ENCODE results near the gene EXT2. TPM values are rescaled to one million over a fixed set of nuclear protein-coding genes. Genes with fewer than 3 reads are reported as not detected.

EXT2 gene
- total RNA-seq: 44.0 TPM

DNA sequence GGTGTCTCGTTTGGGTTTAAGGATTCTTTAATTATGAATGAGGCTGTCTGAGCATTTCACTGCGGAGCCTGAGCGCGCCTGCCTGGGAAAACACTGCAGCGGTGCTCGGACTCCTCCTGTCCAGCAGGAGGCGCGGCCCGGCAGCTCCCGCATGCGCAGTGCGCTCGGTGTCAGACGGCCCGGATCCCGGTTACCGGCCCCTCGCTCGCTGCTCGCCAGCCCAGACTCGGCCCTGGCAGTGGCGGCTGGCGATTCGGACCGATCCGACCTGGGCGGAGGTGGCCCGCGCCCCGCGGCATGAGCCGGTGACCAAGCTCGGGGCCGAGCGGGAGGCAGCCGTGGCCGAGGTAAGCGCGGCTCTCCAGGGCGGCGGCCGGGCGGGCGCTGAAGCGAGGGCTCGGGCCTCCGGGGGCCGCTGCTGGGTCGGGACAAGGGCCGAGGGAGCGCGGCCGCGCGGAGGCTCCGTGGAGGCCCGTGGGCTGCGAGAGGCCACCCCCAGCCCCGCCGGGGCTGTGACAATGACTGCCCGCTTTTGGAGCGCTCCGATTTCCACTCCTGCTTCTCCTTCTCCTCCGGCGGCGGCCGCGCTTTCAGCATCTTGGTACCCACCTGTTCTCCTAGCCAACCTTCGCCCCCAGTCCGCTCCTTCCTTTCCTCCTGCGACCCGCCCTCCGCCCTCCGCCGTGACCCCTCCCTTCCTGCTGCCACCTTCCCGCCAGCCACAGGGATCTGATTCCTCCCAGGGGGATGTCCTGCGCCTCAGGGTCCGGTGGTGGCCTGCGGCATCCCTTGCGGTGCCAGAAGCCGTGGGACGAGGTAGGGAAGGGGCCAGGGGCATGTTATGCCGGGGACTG is at the start of gene EXT2:
Gene EXT2 (plus strand): TSS at position 173 of the 854 bp plus-strand sequence. CDS start 12,035 bp downstream, outside the sequence.
- H3K4me1 ChIP-seq (ENCODE audit: insufficient read depth, low read length): peaks cover 15% of the 10 kb centered on the region
- H3K4me3 ChIP-seq (ENCODE audit: low read length): peak within 1 kb of the TSS; percentile 68
- no peaks in the 10 kb centered on the region for H3K9me3 ChIP-seq (ENCODE audit: low read depth, low read length)
- no peaks in the 10 kb centered on the region for H3K27me3 ChIP-seq (ENCODE audit: insufficient read depth, low read length)

DNA sequence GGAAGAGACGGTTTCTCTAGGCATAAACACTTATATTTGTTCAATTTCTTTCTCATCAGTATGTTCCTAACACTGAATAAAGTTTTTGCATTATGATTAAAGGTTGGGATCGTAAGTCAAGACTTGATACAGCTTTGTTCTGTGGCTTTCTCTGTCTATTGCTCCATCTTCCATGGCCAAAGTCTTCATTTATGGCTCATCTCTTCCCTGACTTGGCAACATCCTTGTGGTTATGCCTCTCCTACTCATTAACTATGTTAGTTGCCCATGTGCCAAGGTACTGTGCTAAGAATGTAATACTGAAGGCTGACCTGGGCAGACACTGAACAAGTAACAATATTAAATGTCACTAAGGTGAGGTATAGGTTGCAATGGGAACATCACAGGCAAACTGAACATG is 49.3 kb upstream of the EXT2 start:
- Histone ChIP-seq H3K4me3 (ENCODE audit: low read length) (no peak overlapping the region), H3K9me3 (ENCODE audit: low read depth, low read length) (no peaks in the 10 kb centered on the region), H3K27me3 (ENCODE audit: insufficient read depth, low read length) (no peaks in the 10 kb centered on the region), H3K4me1 (ENCODE audit: insufficient read depth, low read length) (no peaks in the 10 kb centered on the region)

- Histone ChIP-seq H3K9me3 (ENCODE audit: low read depth, low read length) (no peaks in the 10 kb centered on the region), H3K4me1 (ENCODE audit: insufficient read depth, low read length) (no peaks in the 10 kb centered on the region), H3K4me3 (ENCODE audit: low read length) (no peak overlapping the region), H3K27me3 (ENCODE audit: insufficient read depth, low read length) (no peaks in the 10 kb centered on the region)
Observed at GRCh38 chr11:44047298-44047697, 48.2 kb upstream of the EXT2 start.

DNA sequence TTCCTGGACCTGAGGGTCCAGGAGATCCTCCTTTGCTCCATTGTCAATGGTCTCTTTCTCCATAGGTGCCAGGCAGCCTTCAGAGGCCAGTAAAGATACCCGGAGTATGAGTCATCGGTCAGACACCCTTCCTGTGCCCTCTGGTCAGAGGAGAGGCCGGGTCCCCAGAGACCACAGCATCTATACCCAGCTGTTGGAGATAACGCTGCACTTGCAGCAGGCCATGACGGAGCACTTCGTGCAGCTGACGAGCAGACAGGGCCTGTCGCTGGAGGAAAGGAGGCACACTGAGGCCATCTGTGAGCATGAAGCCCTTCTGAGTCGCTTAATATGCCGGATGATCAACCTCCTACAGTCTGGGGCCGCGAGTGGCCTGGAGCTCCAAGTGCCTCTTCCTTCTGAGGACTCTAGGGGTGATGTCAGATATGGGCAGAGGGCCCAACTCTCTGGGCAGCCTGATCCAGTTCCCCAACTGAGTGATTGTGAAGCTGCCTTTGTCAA is 47.5 kb upstream of the EXT2 start, which contains the start of gene ACCSL:
Gene ACCSL (plus strand): TSS at position 51 of the 501 bp plus-strand sequence. CDS start 56 bp downstream, at position 107.
- no peak within 1 kb of the TSS for H3K4me3 ChIP-seq (ENCODE audit: low read length)
- no peaks in the 10 kb centered on the region for H3K27me3 ChIP-seq (ENCODE audit: insufficient read depth, low read length)
- H3K4me1 ChIP-seq (ENCODE audit: insufficient read depth, low read length): no peaks in the 10 kb centered on the region
- no peaks in the 10 kb centered on the region for H3K9me3 ChIP-seq (ENCODE audit: low read depth, low read length)

DNA sequence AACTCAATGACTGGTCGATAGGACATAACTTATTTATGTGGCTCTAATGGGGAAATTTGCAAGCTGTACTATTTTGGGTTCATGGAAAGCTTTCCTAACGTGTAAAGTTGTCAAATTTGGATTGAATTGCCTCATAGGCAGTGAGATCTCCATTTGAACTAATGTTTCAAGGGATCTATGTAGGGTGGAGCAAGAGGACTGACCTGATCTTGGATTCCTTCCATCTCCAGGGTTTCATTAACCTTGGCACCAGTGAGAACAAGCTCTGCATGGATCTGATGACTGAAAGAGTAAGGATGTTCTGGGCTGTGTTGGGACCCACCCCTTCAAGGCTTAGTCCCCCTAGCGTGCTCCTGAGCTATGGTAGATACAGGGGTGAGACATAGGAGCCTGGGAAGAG is 45.6 kb upstream of the EXT2 start:
- Histone ChIP-seq H3K27me3 (ENCODE audit: insufficient read depth, low read length) (no peaks in the 10 kb centered on the region), H3K4me3 (ENCODE audit: low read length) (no peak overlapping the region), H3K9me3 (ENCODE audit: low read depth, low read length) (no peaks in the 10 kb centered on the region), H3K4me1 (ENCODE audit: insufficient read depth, low read length) (no peaks in the 10 kb centered on the region)

DNA sequence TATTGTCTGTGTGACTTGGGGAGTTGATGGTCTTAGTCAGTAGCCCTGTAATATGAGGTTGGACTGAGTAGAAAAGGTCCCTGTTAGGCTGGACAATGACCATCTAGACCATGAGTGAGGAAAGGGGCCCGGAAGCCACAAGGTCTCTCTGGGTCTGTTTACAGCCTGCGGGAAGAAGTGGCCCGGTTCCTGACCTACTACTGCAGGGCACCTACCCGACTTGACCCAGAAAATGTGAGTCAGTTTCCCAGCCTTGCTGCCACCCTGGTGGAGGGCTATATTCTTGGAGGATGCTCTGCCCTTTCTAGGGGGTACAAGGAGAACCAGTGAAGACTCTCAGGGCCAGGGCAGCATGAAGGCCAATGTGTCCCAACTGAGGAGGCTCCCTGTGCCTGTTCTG is 44.3 kb upstream of the EXT2 start:
- H3K4me3 ChIP-seq (ENCODE audit: low read length): no peak overlapping the region
- no peaks in the 10 kb centered on the region for H3K9me3 ChIP-seq (ENCODE audit: low read depth, low read length)
- no peaks in the 10 kb centered on the region for H3K27me3 ChIP-seq (ENCODE audit: insufficient read depth, low read length)
- H3K4me1 ChIP-seq (ENCODE audit: insufficient read depth, low read length): no peaks in the 10 kb centered on the region

- no peaks in the 10 kb centered on the region for H3K4me1 ChIP-seq (ENCODE audit: insufficient read depth, low read length)
- H3K27me3 ChIP-seq (ENCODE audit: insufficient read depth, low read length): no peaks in the 10 kb centered on the region
- no peak overlapping the region for H3K4me3 ChIP-seq (ENCODE audit: low read length)
- H3K9me3 ChIP-seq (ENCODE audit: low read depth, low read length): no peaks in the 10 kb centered on the region
Observed at GRCh38 chr11:44057340-44057739, 38.1 kb upstream of the EXT2 start.

DNA sequence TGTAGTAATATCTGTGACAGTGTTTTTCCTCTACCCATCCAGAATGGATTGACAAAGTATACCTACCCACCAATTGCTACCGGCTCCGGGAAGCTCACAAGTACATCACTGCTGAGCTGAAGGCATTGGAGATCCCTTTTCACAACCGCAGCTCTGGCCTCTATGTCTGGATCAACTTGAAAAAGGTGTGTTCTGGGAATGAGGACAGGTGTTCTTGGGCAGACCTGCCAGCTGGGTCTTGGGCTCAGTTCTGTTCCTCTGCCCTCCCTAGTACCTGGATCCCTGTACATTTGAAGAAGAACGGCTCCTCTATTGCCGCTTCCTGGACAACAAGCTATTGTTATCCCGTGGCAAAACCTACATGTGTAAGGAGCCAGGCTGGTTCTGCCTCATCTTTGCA is 37.2 kb upstream of the EXT2 start:
- Histone ChIP-seq H3K4me3 (ENCODE audit: low read length) (no peak overlapping the region), H3K9me3 (ENCODE audit: low read depth, low read length) (no peaks in the 10 kb centered on the region), H3K4me1 (ENCODE audit: insufficient read depth, low read length) (no peaks in the 10 kb centered on the region), H3K27me3 (ENCODE audit: insufficient read depth, low read length) (no peaks in the 10 kb centered on the region)

GRCh38 chr11:44065161-44065661 is 30.3 kb upstream of the EXT2 start:
- Histone ChIP-seq H3K4me1 (ENCODE audit: insufficient read depth, low read length) (peaks cover 14% of the 10 kb centered on the region), H3K4me3 (ENCODE audit: low read length) (no peak overlapping the region), H3K27me3 (ENCODE audit: insufficient read depth, low read length) (no peaks in the 10 kb centered on the region), H3K9me3 (ENCODE audit: low read depth, low read length) (no peaks in the 10 kb centered on the region)

DNA sequence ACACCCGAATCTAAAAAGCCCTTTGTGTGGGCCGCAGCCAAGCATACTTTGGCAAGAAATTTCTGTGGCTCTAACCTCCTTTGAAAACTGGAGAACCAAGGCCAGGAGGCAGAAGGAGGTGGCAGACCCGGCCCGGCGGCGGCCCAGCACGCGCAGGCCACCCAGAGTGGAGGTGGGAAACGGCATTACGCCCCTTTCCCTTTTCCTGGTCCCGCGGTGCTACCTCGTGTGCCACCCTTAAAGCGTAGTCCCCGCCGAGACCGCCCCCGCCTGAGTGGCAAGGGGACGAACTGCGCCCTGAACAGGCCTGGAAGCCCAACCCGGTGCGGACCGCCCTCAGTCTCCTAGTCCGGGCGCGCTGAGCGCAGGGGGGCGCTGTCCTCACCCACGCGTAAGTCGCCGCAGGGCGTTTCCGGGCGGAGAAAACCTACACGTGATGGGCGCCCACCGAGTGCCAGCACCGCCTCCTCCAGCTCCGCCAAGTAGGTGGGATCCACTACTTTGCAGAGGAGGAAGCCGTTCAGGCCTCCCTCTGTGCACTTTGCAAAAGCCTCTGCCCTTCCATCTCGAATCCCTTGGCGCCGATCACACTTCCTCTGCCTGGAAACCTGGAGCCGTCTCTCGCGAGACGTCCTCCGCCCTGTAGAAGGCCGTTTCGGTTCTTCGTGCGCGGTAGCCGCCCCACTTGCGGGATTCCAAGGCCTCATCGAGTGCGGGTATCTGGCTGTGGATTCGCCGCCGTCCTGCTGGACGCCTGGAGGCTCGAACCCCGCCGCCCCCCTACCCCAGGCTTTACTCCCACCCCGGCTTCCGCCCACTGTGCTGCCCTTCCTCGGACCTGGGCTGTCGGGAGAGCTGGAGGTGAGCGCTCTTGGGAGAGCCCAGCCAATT is 29.4 kb upstream of the EXT2 start, which contains the start of gene ACCS:
Gene ACCS (plus strand): TSS at position 430 of the 891 bp plus-strand sequence. CDS start 1,358 bp downstream, outside the sequence.
- Histone ChIP-seq H3K27me3 (ENCODE audit: insufficient read depth, low read length) (no peaks in the 10 kb centered on the region), H3K4me3 (ENCODE audit: low read length) (peak within 1 kb of the TSS; percentile 70), H3K4me1 (ENCODE audit: insufficient read depth, low read length) (peaks cover 14% of the 10 kb centered on the region), H3K9me3 (ENCODE audit: low read depth, low read length) (no peaks in the 10 kb centered on the region)

DNA sequence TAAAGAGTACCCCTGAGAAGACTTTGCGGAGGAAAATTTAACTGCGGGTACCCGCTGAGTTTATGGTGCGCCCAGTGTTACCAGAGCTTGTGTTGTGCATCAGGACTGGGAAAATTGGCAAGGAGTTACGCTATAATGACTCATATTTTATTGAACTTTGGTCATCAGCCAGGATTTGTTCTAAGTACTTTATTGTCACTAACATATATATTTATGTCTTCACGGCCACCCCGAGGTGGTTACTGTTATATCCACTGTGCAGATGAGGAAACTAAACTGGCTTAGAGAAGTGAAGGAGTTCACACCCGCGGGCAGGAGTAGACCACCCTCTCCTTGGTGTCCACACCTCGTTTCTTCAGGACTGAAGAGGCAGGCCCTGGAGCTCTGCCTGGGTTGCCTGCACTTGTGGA is 28.7 kb upstream of the EXT2 start:
- Histone ChIP-seq H3K4me3 (ENCODE audit: low read length) (peak overlapping the region; percentile 70), H3K27me3 (ENCODE audit: insufficient read depth, low read length) (no peaks in the 10 kb centered on the region), H3K9me3 (ENCODE audit: low read depth, low read length) (no peaks in the 10 kb centered on the region), H3K4me1 (ENCODE audit: insufficient read depth, low read length) (peaks cover 14% of the 10 kb centered on the region)

DNA sequence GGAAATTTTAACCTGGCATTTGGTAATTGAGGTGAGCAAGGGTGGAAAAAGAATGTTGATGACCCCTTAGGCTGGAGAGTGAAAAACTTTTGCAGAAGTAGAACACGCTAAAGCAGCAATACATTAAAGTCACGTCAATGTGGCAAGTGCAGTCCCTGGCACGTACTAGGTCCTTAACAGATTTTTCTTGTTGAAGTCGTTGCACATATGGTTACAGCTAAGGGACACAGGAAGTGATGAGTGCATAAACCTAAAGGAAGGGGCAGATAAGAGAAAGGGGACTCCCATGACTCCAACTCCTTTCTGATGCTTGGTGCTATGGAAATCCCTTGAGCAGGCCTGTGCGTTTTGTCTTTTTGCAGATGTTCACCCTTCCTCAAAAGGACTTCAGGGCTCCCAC is 28.2 kb upstream of the EXT2 start:
- Histone ChIP-seq H3K9me3 (ENCODE audit: low read depth, low read length) (no peaks in the 10 kb centered on the region), H3K27me3 (ENCODE audit: insufficient read depth, low read length) (no peaks in the 10 kb centered on the region), H3K4me3 (ENCODE audit: low read length) (no peak overlapping the region), H3K4me1 (ENCODE audit: insufficient read depth, low read length) (peaks cover 14% of the 10 kb centered on the region)

- H3K27me3 ChIP-seq (ENCODE audit: insufficient read depth, low read length): no peaks in the 10 kb centered on the region
- H3K9me3 ChIP-seq (ENCODE audit: low read depth, low read length): no peaks in the 10 kb centered on the region
- no peak overlapping the region for H3K4me3 ChIP-seq (ENCODE audit: low read length)
- H3K4me1 ChIP-seq (ENCODE audit: insufficient read depth, low read length): peaks cover 14% of the 10 kb centered on the region
Observed at GRCh38 chr11:44068180-44068579, 27.3 kb upstream of the EXT2 start.

DNA sequence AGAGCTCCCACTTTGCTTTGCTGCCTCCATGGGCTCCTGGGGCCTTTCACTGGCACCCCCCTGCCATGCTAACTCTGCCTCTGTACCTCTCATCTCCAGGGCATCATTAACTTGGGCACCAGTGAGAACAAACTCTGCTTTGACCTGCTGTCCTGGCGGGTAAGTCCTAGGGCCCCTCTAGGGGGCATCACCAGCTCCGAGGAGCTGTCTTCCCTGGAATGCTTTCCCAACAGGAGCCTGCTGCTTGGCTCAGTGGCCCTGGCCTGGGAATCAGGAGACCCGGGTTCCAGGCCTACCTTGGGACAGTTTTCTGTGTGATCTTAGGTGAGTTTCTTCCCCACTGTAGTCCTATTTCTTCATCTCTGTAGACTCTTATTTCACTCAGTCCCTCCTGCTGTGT is 24.3 kb upstream of the EXT2 start:
- Histone ChIP-seq H3K27me3 (ENCODE audit: insufficient read depth, low read length) (no peaks in the 10 kb centered on the region), H3K4me3 (ENCODE audit: low read length) (no peak overlapping the region), H3K4me1 (ENCODE audit: insufficient read depth, low read length) (peaks cover 8% of the 10 kb centered on the region)

More for the DNA sequence above, 24.3 kb upstream of the EXT2 start:
- no peaks in the 10 kb centered on the region for H3K9me3 ChIP-seq (ENCODE audit: low read depth, low read length)
